ENCODE results near the gene SLC12A7. TPM values are rescaled to one million over a fixed set of nuclear protein-coding genes. Genes with fewer than 3 reads are reported as not detected.

SLC12A7 gene
- total RNA-seq, 4 donors from 2014 or later = 87.2 to 182 (median 116) TPM

DNA sequence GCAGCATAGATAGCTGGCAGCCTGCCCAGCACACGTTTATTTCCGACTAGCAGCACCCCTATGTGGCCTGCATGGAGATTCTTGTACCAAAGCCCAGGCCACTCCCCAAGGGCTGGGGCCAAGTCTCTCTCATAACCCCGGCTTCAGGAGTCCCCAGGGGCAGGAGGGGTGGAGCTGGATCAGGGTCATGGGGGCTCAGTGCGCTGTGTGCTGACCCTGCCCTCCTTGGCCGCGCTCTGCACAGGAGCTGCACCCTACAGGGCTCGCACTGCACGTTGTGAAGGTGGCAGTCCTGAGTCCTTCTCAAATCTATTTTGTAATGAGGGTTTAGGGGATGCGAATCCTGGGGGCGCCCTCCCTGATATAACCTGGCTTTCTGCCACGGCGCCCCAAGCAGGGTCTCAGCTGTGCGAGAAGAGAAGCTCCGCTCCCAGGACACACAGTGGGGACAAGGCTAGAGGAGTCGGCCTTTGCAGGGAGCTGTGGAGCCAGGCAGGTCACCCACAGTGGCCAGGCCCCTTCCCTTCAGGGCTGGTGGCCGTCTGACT, 74.7 kb downstream of the SLC12A7 start:
- no peak overlapping the region for H3K4me3 ChIP-seq
- no peaks in the 10 kb centered on the region for H3K36me3 ChIP-seq
- H3K27me3 ChIP-seq = no peaks in the 10 kb centered on the region
- no peak for DNase-seq
- H3K9me3 ChIP-seq = no peaks in the 10 kb centered on the region
- no peaks in the 10 kb centered on the region for H3K4me1 ChIP-seq
- no peak for TF ChIP-seq POLR2A (IDR thresholded peaks at IDR 0.05)
- TF ChIP-seq, protein P1, sequence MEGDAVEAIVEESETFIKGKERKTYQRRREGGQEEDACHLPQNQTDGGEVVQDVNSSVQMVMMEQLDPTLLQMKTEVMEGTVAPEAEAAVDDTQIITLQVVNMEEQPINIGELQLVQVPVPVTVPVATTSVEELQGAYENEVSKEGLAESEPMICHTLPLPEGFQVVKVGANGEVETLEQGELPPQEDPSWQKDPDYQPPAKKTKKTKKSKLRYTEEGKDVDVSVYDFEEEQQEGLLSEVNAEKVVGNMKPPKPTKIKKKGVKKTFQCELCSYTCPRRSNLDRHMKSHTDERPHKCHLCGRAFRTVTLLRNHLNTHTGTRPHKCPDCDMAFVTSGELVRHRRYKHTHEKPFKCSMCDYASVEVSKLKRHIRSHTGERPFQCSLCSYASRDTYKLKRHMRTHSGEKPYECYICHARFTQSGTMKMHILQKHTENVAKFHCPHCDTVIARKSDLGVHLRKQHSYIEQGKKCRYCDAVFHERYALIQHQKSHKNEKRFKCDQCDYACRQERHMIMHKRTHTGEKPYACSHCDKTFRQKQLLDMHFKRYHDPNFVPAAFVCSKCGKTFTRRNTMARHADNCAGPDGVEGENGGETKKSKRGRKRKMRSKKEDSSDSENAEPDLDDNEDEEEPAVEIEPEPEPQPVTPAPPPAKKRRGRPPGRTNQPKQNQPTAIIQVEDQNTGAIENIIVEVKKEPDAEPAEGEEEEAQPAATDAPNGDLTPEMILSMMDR (IDR thresholded peaks at IDR 0.05) = no peak
- H3K27ac ChIP-seq = no peak overlapping the region

DNA sequence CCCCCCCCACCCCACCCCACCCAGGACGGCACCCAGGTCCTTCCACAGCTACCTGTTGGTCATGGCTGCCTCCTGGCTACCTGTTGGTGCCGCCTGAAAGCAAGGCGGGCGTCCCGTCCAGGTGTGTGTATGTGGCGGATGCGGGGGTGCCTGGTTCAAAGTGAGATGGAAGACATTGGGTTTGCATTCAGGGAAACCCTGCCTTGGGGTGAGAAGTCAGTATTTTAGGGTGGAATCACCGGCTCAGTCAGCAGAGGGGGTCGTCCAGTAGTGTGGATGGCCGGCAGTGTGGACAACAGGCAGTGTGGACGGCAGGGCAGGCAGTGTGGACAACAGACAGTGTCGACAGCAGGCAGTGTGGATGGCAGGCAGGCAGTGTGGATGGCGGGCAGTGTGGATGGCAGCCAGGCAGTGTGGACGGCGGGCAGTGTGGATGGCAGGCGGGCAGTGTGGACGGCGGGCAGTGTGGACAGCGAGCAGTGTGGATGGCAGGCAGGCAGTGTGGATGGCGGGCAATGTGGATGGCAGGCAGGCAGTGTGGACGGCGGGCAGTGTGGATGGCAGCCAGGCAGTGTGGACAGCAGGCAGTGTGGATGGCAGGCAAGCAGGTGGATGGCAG, 75.2 kb downstream of the SLC12A7 start:
- Histone ChIP-seq H3K9me3 (no peaks in the 10 kb centered on the region), H3K36me3 (no peaks in the 10 kb centered on the region), H3K27ac (no peak overlapping the region), H3K4me3 (no peak overlapping the region), H3K27me3 (no peaks in the 10 kb centered on the region), H3K4me1 (no peaks in the 10 kb centered on the region)
- DNase-seq = no peak
- no peak for TF ChIP-seq POLR2A (IDR thresholded peaks at IDR 0.05)
- TF ChIP-seq, protein P1 (IDR thresholded peaks at IDR 0.05) = no peak

DNA sequence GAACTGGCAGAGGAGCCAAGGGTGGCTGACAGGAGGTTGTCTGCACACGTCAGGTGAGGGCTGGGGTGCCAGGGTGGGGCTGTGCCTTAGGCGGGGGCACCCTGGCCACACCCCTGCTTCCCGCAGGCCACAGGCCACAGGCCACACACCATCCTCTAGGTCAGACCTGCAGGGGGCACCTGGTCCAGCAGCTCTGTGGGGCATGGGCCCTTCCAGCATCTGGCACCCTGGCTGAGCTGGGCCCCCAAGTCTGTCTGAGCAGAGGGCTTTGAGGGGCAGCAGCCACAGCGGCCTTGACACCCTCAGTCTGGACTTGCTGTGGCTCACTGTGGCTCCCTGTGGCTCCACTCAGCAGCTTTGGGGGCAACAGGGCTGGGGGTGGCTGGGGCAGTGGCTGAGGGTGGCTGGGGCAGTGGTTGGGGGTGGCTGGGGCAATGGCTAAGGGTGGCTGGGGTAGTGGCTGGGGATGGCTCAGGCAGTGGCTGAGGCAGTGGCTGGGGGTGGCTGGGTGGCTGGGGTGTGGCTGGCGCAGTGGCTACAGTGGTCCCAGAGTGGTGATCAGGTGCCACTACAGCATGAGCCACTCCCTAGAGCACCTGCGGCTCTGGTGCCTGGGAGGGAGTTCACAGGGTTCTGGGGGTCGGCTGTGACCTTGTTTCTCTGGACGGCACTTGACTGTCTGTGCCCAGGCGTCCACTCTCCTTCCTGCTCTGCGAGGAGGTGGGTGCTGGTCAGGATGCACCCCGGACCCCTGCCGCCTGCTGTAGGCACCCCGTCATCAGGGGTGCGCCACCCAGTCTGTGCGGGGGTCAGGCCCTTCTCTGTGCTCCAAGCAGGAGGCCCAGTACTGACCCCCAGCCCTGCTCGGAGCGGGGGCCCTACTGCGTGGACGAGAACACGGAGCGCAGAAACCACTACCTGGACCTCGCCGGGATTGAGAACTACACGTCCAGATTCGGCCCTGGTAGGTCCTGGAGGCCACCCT, 76.2 kb downstream of the SLC12A7 start:
- H3K4me3 ChIP-seq = no peak overlapping the region
- no peak for DNase-seq
- TF ChIP-seq, protein P1 (IDR thresholded peaks at IDR 0.05) = no peak
- no peak for TF ChIP-seq POLR2A (IDR thresholded peaks at IDR 0.05)
- H3K9me3 ChIP-seq = no peaks in the 10 kb centered on the region
- H3K36me3 ChIP-seq = no peaks in the 10 kb centered on the region
- H3K27ac ChIP-seq = no peak overlapping the region
- no peaks in the 10 kb centered on the region for H3K27me3 ChIP-seq
- H3K4me1 ChIP-seq = no peaks in the 10 kb centered on the region

DNA sequence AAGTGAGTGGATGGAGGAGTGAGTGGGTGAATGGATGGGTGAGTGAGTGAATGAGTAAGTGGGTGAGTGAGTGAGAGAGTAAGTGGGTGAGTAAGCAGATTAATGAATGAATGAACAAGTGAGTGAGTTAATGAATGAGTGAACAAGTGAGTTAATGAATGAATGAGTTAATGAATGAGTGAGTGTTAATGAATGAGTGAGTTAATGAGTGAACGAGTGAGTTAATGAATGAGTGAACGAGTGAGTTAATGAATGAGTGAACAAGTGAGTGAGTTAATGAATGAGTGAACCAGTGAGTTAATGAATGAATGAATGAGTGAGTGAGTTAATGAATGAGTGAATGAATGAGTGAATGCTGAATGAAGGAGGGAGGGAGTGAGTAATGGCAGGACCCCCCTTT, 76.9 kb downstream of the SLC12A7 start:
- no peaks in the 10 kb centered on the region for H3K27me3 ChIP-seq
- no peak for TF ChIP-seq POLR2A (IDR thresholded peaks at IDR 0.05)
- TF ChIP-seq, protein P1 (IDR thresholded peaks at IDR 0.05) = no peak
- H3K4me1 ChIP-seq = no peaks in the 10 kb centered on the region
- H3K27ac ChIP-seq = no peak overlapping the region
- no peak overlapping the region for H3K4me3 ChIP-seq
- no peak for DNase-seq
- no peaks in the 10 kb centered on the region for H3K36me3 ChIP-seq
- no peaks in the 10 kb centered on the region for H3K9me3 ChIP-seq

DNA sequence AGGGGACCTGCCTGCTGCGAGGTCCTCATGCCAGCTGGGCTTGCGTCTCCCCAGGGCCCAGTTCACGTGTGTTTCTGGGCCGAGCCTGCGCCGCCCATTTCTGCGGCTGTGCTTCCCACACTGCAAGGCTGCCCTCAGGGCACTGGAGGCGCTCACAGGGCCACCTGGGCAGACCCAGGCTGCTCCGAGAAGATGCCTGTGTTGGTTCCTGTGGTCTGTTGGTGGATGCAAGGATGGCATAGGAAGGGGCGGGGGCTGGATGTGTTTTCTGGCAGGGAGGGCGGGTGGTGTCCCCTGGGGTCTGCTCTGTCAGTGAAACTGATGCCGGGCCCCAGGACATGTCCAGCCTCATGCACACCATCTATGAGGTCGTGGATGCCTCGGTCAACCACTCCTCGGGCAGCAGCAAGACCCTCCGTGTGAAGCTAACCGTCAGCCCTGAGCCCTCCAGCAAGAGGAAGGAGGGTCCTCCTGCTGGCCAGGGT, 77.4 kb downstream of the SLC12A7 start:
- Histone ChIP-seq H3K4me1 (no peaks in the 10 kb centered on the region), H3K27me3 (no peaks in the 10 kb centered on the region), H3K27ac (no peak overlapping the region), H3K4me3 (no peak overlapping the region), H3K9me3 (no peaks in the 10 kb centered on the region), H3K36me3 (no peaks in the 10 kb centered on the region)
- no peak for TF ChIP-seq POLR2A (IDR thresholded peaks at IDR 0.05)
- TF ChIP-seq, protein P1 (IDR thresholded peaks at IDR 0.05) = no peak
- DNase-seq = no peak
